Left renal pelvis (tissue), 4 donors: ENCODE results near the gene UCN2. TPM values are rescaled to one million over a fixed set of nuclear protein-coding genes. Genes with fewer than 3 reads are reported as not detected.

Experiments
- DNase-seq, 4 donors: peaks; one replicate each; pipeline ENCODE4 v3.0.0-alpha.2; 2013; ENCODE audit warnings: low read depth in 4 of 4, low spot score in 3 of 4
- polyA plus RNA-seq, 4 donors: library from polyadenylated mRNA; unstranded; fragments of 120-200 nt; gene quantifications; one replicate each; pipeline ENCODE4 v1.2.1, GENCODE V29; 2013; ENCODE audit not compliant: insufficient read length in 4 of 4

Gene UCN2
- polyA plus RNA-seq, result under 1 TPM; 0.22 to 0.64 (median 0.52) TPM

- DNase-seq, result no peak
Measured at GRCh38 chr3:48563382-48563918, at the start of gene UCN2. UCN2 (minus strand) TSS chr3:48563781; CDS start chr3:48563124, 657 bp downstream.

- no peak for DNase-seq
Measured at GRCh38 chr3:48612309-48612708, 48.7 kb upstream of the UCN2 start.

- peak; percentile 77 to 87 (median 86) for DNase-seq
Measured at GRCh38 chr3:48609088-48610005, 45.8 kb upstream of the UCN2 start, which contains the start of gene UQCRC1. UQCRC1 (minus strand) TSS chr3:48609646; CDS start chr3:48609620, 26 bp downstream.

- no peak for DNase-seq
Measured at GRCh38 chr3:48607519-48607918, 43.9 kb upstream of the UCN2 start.

GRCh38 chr3:48601622-48601994 lies 38.0 kb upstream of the UCN2 start:
- DNase-seq, result no peak

GRCh38 chr3:48600711-48601621 lies 37.4 kb upstream of the UCN2 start:
- no peak for DNase-seq

- DNase-seq, result no peak
Measured at GRCh38 chr3:48599509-48600285, 36.1 kb upstream of the UCN2 start.

- DNase-seq, result no peak
Measured at GRCh38 chr3:48599077-48599501, 35.5 kb upstream of the UCN2 start.

GRCh38 chr3:48598323-48599076 lies 34.9 kb upstream of the UCN2 start:
- peak in 3 of 4 donors; percentile 60 to 78 (median 71) for DNase-seq

GRCh38 chr3:48597408-48597800 lies 33.8 kb upstream of the UCN2 start:
- DNase-seq, result no peak

GRCh38 chr3:48596676-48597407 lies 33.3 kb upstream of the UCN2 start:
- DNase-seq, result no peak

GRCh38 chr3:48596157-48596556 lies 32.6 kb upstream of the UCN2 start:
- no peak for DNase-seq

GRCh38 chr3:48595526-48596121 lies 32.0 kb upstream of the UCN2 start:
- DNase-seq, result no peak

GRCh38 chr3:48595075-48595525 lies 31.5 kb upstream of the UCN2 start, which contains the start of gene COL7A1:
COL7A1 (minus strand) TSS chr3:48595329; CDS start chr3:48595159, 170 bp downstream.
- DNase-seq, result no peak

GRCh38 chr3:48594417-48595049 lies 31.0 kb upstream of the UCN2 start:
- DNase-seq, result no peak

GRCh38 chr3:48593337-48593736 lies 29.8 kb upstream of the UCN2 start:
- no peak for DNase-seq

GRCh38 chr3:48592519-48593087 lies 29.0 kb upstream of the UCN2 start:
- no peak for DNase-seq
